ENCODE measurements around the gene PHYHD1.

PHYHD1 gene

DNA sequence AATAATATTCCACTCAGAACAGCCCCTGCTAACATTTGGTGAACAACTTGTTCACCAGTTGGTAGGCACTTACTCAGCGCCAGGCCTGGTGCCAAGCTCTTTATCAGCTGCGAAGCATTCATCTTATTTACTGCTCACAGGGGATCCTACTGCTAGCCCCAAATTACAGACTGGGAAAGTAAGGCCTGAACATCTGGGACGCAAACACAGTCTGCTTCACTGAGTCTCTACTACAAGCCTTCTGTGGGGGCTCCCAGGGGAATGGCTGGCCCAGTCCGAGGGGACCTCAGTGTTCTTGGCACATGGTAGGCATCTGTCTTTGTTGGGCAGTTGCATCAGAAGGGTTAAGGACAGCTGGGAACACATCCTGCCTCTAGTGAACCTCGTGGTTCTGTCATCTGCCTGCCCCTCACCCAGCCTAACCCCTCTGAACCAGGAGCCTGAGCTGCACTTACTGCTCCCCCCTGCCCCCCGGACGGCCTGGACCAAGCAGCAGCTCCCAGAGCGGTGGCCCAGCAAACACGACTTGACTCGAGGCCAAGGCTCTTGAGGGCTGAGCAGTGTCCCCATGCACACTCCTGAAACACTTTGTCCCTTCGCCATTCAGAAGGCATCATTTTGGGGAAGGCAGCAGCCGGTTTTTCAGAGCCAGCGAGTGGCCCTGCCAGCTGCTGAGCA is at the start of gene PHYHD1:
Gene PHYHD1 (plus strand): TSS at position 602 of the 678 bp plus-strand sequence. CDS start 1,342 bp downstream, outside the sequence.
- DNase-seq (ENCODE audit: low read depth in 3 of 3), result no peak

DNA sequence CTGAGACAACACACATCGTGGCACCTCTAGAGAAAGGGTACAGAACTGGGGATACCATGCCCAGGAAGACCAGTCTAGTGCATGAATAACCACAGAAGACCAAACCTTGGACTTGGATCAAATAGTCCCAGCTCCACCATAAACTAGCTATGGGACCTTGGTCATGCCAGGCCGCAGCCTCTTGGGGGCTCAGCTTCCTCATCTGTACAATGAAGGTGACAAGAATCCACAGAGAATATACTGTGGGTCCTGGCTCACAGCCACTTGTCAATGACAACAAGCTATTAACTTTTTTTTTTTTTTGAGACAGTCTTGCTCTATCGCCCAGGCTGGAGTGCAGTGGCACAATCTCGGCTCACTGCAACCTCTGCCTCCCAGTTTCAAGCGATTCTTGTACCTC is 42.9 kb upstream of the PHYHD1 start:
- DNase-seq (ENCODE audit: low read depth in 3 of 3), result no peak

DNA sequence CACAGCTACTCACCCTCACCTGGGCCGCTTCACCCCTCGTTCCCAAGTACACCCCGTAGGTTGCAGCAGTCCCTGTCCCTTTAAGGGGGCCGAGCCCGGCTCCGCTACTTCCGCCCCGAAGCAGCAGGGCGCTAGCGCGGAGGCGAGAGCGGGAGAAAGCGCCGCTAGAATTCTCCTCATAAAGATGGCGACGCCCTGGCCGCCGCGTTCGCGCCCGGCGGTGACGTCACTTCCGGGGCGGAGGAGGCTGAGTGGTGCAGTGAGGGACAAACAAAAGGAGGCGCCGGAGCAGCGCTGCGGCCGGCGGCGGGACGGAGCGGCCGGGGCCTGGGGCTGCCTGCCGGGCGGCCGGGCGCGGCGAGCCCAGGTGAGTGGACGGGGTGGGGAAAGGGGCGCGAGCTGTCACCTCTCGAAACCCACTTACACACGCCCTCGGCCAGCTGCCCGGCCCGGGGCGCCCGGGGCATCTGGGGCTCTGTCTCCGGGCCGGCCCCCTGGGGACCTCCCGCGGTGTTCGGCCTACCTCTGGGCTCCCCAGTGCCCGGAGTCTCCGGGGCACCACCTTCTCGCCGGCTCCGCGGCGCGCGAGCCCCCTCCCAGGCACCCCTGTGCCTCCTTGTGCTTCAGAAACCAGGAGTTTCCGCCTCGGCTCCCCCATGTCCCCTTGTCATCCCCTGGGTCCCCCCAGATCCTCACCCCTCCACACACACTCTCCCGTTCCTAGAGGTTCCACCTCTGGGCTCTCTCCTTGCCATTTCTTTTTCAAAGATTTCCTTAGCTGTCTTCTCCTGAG is 38.7 kb upstream of the PHYHD1 start, which contains the start of the genes KYAT1 and LRRC8A:
Gene KYAT1 (minus strand): TSS at position 67 of the 793 bp plus-strand sequence. CDS start 36,545 bp downstream, outside the sequence.
Gene LRRC8A (plus strand): TSS at position 250 of the 793 bp plus-strand sequence. CDS start 25,032 bp downstream, outside the sequence.
- DNase-seq (ENCODE audit: low read depth in 3 of 3), result peak; percentile 96 to 97 (median 97)

DNA sequence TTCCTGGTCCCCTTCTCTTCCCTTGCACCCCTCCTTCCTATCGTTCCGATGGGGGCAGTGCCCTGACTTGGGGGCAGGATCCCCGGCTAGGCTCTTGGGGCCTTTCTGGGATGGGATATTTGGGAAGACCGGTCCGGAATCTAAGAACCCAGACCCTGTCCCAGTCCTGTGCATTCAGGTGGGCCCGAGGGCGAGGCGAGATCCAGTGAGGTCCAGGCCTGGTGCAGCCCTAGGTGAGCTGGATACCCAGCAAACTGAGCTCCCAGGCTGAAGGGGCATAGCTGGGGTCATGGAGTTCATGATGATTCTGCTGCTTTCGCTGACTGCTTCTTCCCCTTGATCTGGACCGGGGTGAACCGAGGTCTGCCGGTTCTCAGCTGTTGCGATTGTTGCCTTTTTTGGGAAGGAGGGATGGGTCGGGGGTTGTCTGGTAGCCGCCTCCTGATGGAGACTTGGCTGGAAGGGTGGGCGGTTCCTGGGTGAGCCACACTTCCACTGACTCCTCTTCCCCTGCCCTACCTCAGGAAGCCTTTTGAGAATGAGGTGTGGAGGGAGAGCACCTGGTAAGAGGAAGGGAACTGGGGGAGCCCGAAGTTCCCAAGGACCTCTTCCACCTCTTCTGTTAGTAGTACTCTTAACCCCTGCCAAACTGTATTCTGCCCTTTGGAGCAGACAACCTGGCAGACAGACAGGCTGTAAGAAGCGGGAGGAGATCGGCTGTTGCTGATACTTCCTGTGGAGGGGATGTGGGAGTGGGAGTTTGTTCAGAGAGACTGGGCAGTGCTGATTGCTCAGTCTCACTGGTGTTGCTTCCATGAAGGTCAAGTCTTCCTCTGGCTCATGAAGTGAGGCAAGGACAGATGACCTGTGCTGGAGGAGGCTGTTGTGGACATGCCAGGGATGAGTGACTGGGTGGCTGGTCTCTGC is 37.8 kb upstream of the PHYHD1 start:
- no peak for DNase-seq (ENCODE audit: low read depth in 3 of 3)

DNA sequence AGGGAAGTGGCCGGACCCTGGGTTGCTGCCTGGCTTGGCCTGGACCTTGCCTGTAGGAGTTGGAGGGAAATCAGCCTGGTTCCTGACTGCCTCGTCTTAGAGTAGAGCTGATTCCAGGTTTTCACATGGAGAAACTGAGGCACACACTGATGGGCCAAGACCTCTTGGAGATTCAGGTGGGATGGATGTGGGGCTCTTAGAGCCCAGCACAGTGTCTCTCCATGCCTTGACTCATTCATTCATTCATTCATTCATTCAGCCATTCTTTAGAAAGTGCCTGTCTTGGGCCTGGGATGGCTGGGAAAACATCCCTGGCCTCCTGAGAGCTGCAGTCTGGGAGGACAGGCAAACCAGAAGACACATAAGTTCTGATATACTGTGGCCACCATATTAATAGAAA is 36.6 kb upstream of the PHYHD1 start:
- no peak for DNase-seq (ENCODE audit: low read depth in 3 of 3)

DNA sequence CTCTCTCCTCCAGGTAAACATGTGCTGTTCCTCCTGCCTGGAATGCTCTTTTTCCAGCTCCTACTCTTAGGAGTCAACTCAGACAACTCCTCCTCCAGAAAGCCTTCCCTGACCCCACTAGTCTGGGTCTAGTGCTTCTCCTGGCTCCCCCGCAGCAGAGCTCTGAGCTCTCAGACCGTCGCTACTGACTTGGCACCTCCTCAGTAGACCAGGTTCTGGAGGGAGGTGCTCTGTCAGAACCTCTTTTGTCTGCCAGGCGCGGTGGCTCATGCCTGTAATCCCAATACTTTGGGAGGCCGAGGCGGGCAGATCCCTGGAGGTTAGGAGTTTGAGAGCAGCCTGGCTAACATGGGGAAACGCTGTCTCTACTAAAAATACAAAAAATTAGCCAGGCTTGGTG is 35.4 kb upstream of the PHYHD1 start:
- DNase-seq (ENCODE audit: low read depth in 3 of 3), result no peak

DNA sequence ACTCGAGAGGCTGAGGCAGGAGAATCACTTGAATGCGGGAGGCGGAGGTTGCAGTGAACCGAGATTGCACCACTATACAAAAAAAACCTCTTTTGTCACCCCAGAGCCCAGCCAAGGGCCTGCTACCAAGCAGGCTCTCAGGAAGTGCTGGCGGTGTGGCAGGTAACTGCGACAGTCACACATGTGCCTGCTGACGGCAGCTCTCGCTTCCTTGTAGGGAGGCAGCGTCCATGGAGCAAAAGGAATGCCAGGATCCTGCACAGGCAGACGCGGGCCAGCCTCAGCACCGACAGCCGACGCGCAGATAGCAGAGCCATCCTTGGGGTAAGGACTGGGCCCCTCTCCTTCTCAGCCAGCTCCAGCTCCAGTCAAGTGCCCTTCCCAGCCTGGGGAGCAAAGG is 35.0 kb upstream of the PHYHD1 start:
- DNase-seq (ENCODE audit: low read depth in 3 of 3), result no peak

DNA sequence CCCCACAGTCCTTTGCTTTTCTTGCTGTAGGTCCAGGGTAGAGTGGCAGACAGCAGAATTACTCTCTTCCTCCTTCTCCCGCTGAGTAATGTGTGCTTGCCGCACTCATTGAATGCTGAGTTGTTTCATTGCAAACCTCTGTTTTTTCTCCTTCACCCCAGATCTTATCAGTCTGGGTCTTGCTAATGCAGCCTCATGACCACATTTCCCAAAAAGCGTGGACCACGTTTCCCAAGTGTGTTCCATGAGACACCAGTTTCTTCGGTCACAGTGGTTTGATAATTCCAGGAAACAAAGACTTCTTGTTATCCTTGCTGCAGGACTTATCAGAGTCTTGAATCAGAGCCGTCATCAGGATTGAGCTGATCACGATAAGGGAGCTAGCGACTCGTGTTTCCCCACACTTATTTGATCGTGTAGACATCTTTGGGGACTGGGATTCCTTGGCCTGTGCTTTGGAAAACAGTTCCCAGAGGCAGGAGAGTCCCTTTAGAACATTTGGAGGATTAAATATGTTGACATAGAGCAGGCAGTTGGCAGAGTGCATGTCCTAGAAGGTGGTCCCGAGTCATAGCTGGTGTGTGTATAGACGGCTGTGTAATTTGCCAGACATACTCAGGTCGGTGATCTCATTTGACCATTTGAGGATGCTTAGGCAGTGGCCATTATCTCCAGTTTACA is 34.4 kb upstream of the PHYHD1 start:
- DNase-seq (ENCODE audit: low read depth in 3 of 3), result no peak

DNA sequence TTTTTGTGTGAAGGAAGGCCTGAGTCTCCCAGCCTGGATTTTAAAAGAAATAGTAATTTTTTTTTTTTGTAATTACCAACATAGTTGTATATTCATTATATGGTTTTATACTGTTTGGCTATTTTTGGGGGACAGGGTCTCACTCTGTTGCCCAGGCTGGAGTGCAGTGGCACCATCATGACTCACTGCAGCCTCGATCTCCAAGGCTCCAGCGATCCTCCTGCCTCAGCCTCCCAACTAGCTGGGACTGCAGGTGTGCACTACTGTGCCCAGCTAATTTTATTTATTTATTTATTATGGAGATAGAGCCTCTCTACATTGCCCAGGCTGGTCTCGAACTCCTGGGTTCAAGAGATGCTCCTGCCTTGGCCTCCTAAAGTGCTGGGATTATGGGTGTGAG is 33.7 kb upstream of the PHYHD1 start:
- no peak for DNase-seq (ENCODE audit: low read depth in 3 of 3)

DNA sequence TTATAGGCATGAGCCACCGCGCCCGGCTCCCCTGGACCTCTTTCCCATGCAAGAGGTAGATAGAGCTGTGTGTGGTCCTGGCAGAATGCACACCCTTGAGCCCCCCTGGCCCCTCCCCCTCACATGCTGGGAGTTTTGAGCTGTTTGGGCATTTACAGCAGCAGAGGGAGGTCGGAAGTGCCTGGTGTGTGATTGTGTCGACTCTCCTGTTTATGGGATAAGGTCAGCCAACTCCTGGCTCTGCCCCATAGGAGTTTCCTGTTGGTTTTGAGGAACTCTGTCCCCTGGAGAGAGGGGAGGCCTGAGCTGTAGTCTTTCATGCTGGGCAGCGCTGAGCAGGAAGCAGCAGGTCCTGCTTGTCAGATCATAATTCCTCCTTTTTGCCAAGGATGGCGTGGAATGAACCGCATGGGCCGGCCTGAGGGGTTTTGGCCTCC is 32.9 kb upstream of the PHYHD1 start:
- no peak for DNase-seq (ENCODE audit: low read depth in 3 of 3)

DNA sequence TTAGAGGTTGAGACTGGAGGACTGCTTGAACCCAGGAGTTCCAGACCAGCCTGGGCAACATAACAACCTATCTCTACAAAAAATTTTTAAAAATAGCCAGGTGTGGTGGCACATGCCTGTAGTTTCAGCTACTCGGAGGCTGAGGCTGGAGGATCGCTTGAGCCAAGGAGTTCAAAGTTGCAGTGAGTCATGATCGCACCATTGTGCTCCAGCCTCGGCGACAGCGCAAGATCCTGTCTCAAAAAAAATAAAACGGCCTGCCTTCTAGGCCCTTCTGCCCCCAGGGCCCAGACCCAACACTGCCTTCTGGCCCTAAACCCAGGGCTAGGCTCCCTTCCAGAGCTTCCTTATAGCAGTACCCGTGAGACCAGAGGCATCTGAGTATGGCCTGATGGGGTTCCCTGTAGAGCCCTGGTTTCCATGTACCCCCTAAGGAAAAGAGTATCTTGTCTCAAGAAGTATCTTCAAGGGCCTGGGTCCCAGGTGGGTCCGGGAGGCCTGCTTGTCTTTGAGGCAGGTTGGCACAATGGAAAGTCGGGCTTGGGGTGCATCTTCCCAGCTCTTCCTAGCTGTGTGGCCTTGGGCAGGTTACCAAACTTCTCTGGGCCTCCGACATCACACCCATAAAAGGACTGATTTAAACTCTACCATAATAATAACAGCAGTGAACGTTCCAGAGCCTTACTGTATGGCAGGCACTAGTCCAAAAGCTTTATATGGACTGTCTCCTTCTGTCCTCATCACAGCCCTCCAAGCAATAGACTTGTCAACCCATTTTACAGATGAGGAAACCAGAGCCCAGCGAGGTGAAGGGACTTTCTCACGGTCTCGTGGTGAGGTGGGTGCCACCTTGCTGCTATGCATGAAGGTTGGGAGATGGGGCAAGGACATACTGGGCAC is 29.2 kb upstream of the PHYHD1 start:
- DNase-seq (ENCODE audit: low read depth in 3 of 3), result no peak

DNA sequence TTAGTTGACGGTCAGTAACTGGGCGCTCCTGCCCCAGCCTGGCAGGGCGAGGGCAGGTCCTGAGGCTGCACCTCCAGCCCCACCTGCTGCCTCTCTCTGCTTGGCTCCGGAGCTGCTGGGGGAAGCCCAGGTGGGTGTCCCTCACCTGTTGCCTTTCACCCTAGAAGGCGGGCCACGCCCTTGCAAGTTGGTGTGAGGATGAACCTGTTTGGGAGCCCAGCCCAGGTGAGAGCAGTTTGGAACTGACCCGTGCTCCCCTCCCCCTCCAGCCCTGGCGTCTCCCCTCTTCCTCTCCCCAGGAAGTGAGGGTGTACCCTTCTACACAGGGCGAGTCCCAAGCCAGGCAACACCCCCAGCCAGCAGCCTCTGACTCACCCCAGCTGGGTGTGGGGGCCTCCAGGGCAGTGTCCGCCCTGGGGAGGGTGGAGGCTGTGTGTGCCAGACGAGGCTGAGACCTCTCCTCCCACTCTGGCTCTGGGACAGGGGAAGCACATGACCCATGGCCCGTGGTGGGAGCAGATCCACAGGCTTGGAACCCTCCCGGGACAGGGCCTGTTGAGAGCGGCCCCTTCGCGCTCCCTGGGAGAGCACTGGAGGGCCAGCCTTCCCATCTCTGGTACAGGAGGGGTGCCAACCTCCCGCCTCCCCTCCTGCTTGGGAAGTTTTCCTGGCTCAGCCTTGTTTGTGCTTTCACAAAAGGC is 28.4 kb upstream of the PHYHD1 start:
- no peak for DNase-seq (ENCODE audit: low read depth in 3 of 3)

DNA sequence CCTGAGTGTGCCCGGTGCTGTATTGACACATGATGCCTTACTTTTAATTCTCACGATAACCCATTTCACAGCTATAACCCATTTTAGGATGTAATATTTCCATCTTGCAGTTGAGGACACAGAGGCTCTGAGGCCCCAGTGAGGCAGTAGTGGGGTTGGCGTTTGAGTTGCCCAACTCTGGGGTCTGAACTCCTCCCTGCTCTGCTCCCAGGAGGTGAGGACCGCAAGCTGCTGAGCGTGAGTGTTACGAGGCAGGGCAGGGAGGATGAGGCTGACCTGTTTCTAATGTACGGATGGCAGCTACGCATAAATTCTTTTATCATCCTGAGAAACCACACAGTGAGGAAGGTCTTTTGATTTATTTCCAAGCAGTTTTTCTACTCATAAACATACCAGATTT is 27.4 kb upstream of the PHYHD1 start:
- no peak for DNase-seq (ENCODE audit: low read depth in 3 of 3)

DNA sequence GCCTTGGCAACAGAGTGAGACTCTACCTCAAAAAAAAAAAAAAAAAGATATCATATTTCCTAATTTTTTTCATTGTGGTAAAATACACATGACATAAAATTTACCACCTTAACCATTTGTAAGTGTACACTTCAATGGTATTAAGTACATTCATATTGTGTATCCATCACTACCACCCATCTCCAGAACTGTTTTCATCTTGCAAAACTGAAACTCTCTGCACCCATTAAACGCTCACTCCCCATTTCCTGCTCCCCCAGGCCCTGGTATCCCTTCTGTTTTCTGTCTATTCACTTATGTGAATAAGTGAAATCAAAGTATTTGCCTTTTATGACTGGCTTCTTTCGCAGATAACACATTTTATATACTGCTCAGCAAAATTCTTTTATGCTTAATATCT is 26.0 kb upstream of the PHYHD1 start:
- no peak for DNase-seq (ENCODE audit: low read depth in 3 of 3)

DNA sequence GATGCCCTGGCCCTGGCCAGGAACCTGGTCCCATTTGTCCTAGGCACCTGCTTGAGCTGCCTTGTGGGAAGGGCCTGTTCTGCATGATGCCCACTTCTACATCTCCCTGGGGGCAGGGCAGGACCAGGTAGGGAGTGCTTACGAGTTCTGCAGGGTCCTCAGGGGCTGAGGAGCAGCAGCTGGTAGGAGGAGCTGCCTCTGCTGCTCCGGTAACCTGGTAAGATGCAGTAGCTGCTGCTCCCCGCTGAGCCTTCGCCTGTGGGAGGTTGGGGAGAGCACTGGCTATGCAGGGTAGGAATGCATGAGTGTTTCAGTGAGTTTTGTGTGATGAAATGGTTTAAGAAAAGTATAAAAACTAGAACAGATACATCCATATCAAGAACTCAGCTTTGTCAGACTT is 25.2 kb upstream of the PHYHD1 start:
- no peak for DNase-seq (ENCODE audit: low read depth in 3 of 3)

DNA sequence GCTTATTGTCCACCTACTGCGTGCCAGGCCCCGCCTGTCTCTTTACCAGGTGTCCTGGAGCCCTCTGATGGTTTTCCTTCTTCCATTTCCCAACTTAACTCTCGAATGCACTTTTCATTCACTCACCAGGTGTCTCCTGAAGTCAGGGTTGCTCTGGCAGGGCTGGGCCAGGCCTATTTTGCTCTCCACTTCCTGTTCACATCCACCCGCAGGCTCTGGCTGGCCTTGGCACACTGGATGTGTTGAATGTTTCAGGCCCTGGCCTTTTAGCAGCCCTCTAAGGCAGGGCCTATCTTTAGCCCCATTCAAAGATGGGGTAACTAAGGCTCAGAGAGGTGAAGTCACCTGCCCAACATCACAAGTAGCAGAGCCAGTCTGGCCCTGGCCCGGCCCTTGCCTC is 22.4 kb upstream of the PHYHD1 start:
- DNase-seq (ENCODE audit: low read depth in 3 of 3), result no peak

DNA sequence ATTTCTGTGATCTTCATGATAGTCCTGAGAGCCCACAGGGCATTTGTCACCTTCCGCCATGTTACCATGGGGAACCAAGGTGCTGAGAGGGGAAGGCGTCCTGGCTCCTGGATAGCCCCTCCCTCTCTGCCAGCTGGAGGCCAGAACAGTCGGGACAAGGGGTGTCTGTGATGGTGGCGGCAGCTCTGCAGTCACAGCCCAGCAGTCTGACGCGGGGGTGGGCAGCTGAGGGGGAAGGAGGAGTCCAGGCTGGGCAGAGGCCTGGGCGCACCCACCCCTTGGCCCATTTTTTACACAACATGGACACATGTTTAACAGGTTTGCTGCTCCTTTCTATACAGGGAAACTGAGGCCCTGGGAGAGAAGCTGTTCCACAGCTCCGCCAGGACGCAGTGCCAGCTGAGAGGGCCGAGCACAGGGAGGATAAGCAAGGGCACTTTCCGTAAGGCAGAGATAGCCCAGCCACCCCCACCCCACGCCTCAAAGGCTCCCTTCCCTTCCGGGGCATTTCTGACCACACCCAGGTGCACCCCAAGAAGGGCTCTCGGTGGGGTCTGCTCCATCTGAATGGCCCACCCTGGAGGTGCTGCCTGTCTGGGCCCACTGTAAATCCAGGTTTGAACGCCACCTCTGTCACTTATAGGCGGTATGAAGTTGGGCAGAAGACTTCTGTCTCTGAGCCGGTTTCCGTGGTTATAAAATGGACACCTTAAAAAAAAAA is 21.8 kb upstream of the PHYHD1 start:
- DNase-seq (ENCODE audit: low read depth in 3 of 3), result no peak

DNA sequence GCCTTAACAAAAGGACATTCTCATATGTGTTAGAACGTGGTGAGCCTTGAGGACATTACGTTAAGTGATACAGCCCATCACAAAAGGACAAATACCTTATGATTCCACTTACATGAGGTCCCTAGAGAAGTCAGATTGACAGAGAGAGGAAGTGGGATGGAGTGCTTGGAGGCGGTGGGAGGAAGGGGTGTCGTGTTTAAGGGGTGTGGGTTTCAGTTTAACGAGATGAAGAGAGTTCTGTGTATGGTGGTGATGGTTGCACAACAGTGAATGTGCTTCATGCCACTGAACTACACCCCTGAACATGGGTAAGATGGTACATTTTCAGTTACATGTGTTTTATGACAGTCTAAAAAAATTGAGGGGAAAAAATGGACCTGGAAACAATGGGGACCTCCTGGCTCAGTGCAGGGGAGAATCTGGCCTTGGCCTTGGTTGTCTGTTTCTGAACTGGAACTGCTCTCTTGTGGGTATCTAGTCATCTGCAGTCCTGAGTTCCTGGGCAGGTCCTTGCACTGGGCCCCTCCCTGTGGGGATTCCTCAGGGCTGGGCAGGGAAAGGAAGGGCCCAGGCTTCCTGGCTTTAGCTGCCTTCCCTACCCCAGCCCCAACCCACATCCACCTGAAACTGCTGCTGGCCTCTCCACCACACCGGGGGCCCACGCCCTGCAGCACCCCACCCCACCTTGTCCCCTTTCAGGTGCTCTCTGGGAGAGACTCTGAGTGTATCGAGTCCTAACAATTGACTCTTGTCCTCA is 21.0 kb upstream of the PHYHD1 start:
- no peak for DNase-seq (ENCODE audit: low read depth in 3 of 3)

Measured in stimulated activated CD4-positive, alpha-beta T cell treated with anti-CD3 and anti-CD28 coated beads, TNF-alpha, amount 100 ng/mL, for 4 hours (primary cell).